Measurements from ENCODE around the gene STX8.
"Not testable (repeated sequence)": the region's sequence is repeated elsewhere in the genome, so short reads cannot be mapped to it uniquely, and the experiment has no call there.

The STX8 gene

DNA sequence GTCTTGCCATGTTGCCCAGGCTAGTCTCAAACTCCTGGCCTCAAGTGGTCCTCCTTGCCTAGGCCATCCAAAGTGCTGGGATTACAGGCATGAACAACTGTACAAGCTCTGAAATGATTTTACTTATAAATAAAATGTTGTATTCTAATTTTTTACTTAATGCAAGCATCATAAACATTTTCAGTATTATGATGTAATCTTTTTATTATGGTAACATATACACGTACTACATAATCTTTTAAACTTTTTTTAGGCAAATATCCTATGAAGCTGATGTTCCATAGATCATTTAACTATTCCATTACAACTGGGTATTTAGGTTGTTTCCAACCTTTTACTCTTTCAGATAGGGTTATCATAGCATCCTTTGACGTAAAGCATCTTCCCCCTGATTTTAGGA, 35.9 kb upstream of the STX8 start:
- H3K4me2 ChIP-seq (ENCODE audit: insufficient read depth, low read length, poor library complexity, severe bottlenecking) = no peak overlapping the region
- no peak overlapping the region for H2BK12ac ChIP-seq (ENCODE audit: low read length)
- H3K36me3 ChIP-seq (replicated peaks in 1 of 2; ENCODE audit: control insufficient read depth in 2 of 2, insufficient read depth in 2 of 2, low read length in 2 of 2) = no peaks in the 10 kb centered on the region
- H2AK5ac ChIP-seq (ENCODE audit: low read depth, low read length) = no peak overlapping the region
- DNase-seq (ENCODE audit: low spot score) = no peak
- H3K9me3 ChIP-seq (replicated peaks in 1 of 2; ENCODE audit: control insufficient read depth in 2 of 2, insufficient read depth in 1 of 2, low read depth in 1 of 2, low read length in 2 of 2) = no peaks in the 10 kb centered on the region
- no peak overlapping the region for H2AFZ ChIP-seq (ENCODE audit: low read length)
- H3K14ac ChIP-seq (ENCODE audit: low read length) = no peak overlapping the region
- no peak overlapping the region for H3K4ac ChIP-seq (ENCODE audit: low read length)
- no peak overlapping the region for H3K18ac ChIP-seq (ENCODE audit: low read length)
- no peaks in the 10 kb centered on the region for H3K79me1 ChIP-seq (ENCODE audit: low read depth, low read length)
- no peak overlapping the region for H2BK5ac ChIP-seq (ENCODE audit: low read length)
- H4K91ac ChIP-seq (ENCODE audit: low read depth, low read length, poor library complexity) = no peak overlapping the region
- H3K4me3 ChIP-seq (ENCODE audit: low read length in 2 of 2) = no peak overlapping the region
- H3K27ac ChIP-seq (replicated peaks; ENCODE audit: low read length) = no peak overlapping the region
- H3K27me3 ChIP-seq (ENCODE audit: control insufficient read depth in 3 of 3, insufficient read depth in 3 of 3, low read depth in 1 of 3, low read length in 3 of 3) = no peaks in the 10 kb centered on the region
- H3K23ac ChIP-seq (ENCODE audit: low read depth, low read length, poor library complexity) = no peak overlapping the region
- H4K8ac ChIP-seq (ENCODE audit: low read depth, low read length) = no peak overlapping the region
- no peaks in the 10 kb centered on the region for H3K4me1 ChIP-seq (ENCODE audit: control insufficient read depth in 2 of 2, insufficient read depth in 1 of 2, low read depth in 1 of 2, low read length in 2 of 2)
- H3K9ac ChIP-seq (ENCODE audit: low read depth, low read length, poor library complexity) = no peak overlapping the region
- no CpG with 5 or more reads among the region's 2 CpGs for WGBS, 2 donors (ENCODE audit: extremely low coverage in 2 of 2, insufficient read length in 2 of 2, insufficient replicate concordance in 1 of 2)
- H2BK120ac ChIP-seq (ENCODE audit: low read depth, low read length) = no peak overlapping the region
- no peak overlapping the region for H2BK15ac ChIP-seq (ENCODE audit: low read length)

DNA sequence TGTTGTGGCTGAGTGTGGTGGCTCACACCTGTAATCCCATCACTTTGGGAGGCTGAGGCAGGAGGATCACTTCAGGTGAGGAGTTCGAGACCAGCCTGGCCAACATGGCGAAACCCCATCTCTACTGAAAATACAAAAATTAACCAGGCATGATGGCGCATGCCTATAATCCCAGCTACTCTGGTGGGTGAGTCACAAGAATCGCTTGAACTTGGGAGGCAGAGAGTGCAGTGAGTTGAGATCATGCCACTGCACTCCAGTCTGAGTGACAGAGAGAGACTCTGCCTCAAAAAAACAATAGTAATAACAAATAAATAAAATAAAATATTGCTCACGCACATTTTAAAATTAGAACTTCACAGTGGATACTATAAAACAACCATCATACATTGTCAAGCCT, 31.4 kb upstream of the STX8 start:
- WGBS, 2 donors (ENCODE audit: extremely low coverage in 2 of 2, insufficient read length in 2 of 2, insufficient replicate concordance in 1 of 2) = no CpG with 5 or more reads among the region's 5 CpGs
- not testable (repeated sequence) for H3K14ac ChIP-seq (ENCODE audit: low read length); H3K27ac ChIP-seq (replicated peaks; ENCODE audit: low read length); H2BK120ac ChIP-seq (ENCODE audit: low read depth, low read length); H4K8ac ChIP-seq (ENCODE audit: low read depth, low read length); DNase-seq (ENCODE audit: low spot score); H3K9ac ChIP-seq (ENCODE audit: low read depth, low read length, poor library complexity); H2BK15ac ChIP-seq (ENCODE audit: low read length); H3K23ac ChIP-seq (ENCODE audit: low read depth, low read length, poor library complexity); H3K4me3 ChIP-seq (ENCODE audit: low read length in 2 of 2); H2AK5ac ChIP-seq (ENCODE audit: low read depth, low read length); H2AFZ ChIP-seq (ENCODE audit: low read length); H3K18ac ChIP-seq (ENCODE audit: low read length); H2BK5ac ChIP-seq (ENCODE audit: low read length); H3K4me1 ChIP-seq (ENCODE audit: control insufficient read depth in 2 of 2, insufficient read depth in 1 of 2, low read depth in 1 of 2, low read length in 2 of 2); H3K27me3 ChIP-seq (ENCODE audit: control insufficient read depth in 3 of 3, insufficient read depth in 3 of 3, low read depth in 1 of 3, low read length in 3 of 3); H3K4me2 ChIP-seq (ENCODE audit: insufficient read depth, low read length, poor library complexity, severe bottlenecking); H3K9me3 ChIP-seq (replicated peaks in 1 of 2; ENCODE audit: control insufficient read depth in 2 of 2, insufficient read depth in 1 of 2, low read depth in 1 of 2, low read length in 2 of 2); H4K91ac ChIP-seq (ENCODE audit: low read depth, low read length, poor library complexity); H3K4ac ChIP-seq (ENCODE audit: low read length); H3K36me3 ChIP-seq (replicated peaks in 1 of 2; ENCODE audit: control insufficient read depth in 2 of 2, insufficient read depth in 2 of 2, low read length in 2 of 2); H3K79me1 ChIP-seq (ENCODE audit: low read depth, low read length); H2BK12ac ChIP-seq (ENCODE audit: low read length)

DNA sequence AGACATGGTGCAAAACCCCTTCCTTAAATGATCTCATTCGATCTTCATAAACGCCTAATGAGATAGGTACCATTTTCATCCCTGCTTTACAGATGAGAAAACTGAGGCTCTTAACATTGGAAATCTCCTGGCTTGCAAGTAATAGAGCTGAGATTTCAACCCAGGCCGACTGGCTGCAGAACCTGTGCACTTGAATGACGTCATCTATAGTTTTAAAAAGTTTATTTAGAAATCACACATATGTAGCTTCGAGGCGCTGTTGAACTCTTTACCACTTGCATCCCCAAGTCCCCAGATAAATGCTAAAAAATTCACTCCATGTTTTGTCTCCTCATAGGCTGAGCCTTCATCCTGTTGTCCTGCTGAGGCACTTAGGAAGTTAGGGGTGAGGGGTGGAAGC, 30.8 kb upstream of the STX8 start:
- Histone ChIP-seq H4K91ac (ENCODE audit: low read depth, low read length, poor library complexity) (no peak overlapping the region), H3K4ac (ENCODE audit: low read length) (no peak overlapping the region), H2BK12ac (ENCODE audit: low read length) (no peak overlapping the region), H2BK15ac (ENCODE audit: low read length) (no peak overlapping the region), H3K27me3 (ENCODE audit: control insufficient read depth in 3 of 3, insufficient read depth in 3 of 3, low read depth in 1 of 3, low read length in 3 of 3) (no peaks in the 10 kb centered on the region), H3K18ac (ENCODE audit: low read length) (no peak overlapping the region), H2AK5ac (ENCODE audit: low read depth, low read length) (no peak overlapping the region), H2AFZ (ENCODE audit: low read length) (no peak overlapping the region), H3K79me1 (ENCODE audit: low read depth, low read length) (no peaks in the 10 kb centered on the region), H3K4me3 (ENCODE audit: low read length in 2 of 2) (no peak overlapping the region), H4K8ac (ENCODE audit: low read depth, low read length) (no peak overlapping the region), H3K36me3 (replicated peaks in 1 of 2; ENCODE audit: control insufficient read depth in 2 of 2, insufficient read depth in 2 of 2, low read length in 2 of 2) (no peaks in the 10 kb centered on the region), H3K9ac (ENCODE audit: low read depth, low read length, poor library complexity) (no peak overlapping the region), H3K4me1 (ENCODE audit: control insufficient read depth in 2 of 2, insufficient read depth in 1 of 2, low read depth in 1 of 2, low read length in 2 of 2) (no peaks in the 10 kb centered on the region), H3K23ac (ENCODE audit: low read depth, low read length, poor library complexity) (no peak overlapping the region), H3K27ac (replicated peaks; ENCODE audit: low read length) (no peak overlapping the region), H3K9me3 (replicated peaks in 1 of 2; ENCODE audit: control insufficient read depth in 2 of 2, insufficient read depth in 1 of 2, low read depth in 1 of 2, low read length in 2 of 2) (no peaks in the 10 kb centered on the region), H2BK120ac (ENCODE audit: low read depth, low read length) (no peak overlapping the region), H3K14ac (ENCODE audit: low read length) (no peak overlapping the region), H3K4me2 (ENCODE audit: insufficient read depth, low read length, poor library complexity, severe bottlenecking) (no peak overlapping the region), H2BK5ac (ENCODE audit: low read length) (no peak overlapping the region)
- DNase-seq (ENCODE audit: low spot score) = no peak
- no CpG with 5 or more reads among the region's 6 CpGs for WGBS, 2 donors (ENCODE audit: extremely low coverage in 2 of 2, insufficient read length in 2 of 2, insufficient replicate concordance in 1 of 2)

DNA sequence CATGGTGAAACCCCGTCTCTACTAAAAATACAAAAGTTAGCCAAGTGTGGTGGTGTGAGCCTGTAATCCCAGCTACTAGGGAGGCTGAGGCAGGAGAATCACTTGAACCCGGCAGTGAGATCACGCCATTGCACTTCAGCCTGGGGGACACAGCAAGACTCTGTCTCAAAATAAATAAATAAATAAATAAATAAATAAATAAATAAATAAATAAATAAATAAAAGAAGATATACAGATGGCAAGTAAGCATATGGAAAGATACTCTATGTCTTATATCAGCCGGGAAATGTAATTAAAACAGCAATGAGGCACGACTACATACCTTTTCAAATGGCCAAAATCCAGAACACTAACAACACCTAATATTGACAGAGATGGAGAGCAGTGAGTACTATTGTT, 29.0 kb upstream of the STX8 start:
- H3K9ac ChIP-seq (ENCODE audit: low read depth, low read length, poor library complexity); H3K4me3 ChIP-seq (ENCODE audit: low read length in 2 of 2); H3K27ac ChIP-seq (replicated peaks; ENCODE audit: low read length); H3K9me3 ChIP-seq (replicated peaks in 1 of 2; ENCODE audit: control insufficient read depth in 2 of 2, insufficient read depth in 1 of 2, low read depth in 1 of 2, low read length in 2 of 2); H2AK5ac ChIP-seq (ENCODE audit: low read depth, low read length); H3K4me2 ChIP-seq (ENCODE audit: insufficient read depth, low read length, poor library complexity, severe bottlenecking); H3K27me3 ChIP-seq (ENCODE audit: control insufficient read depth in 3 of 3, insufficient read depth in 3 of 3, low read depth in 1 of 3, low read length in 3 of 3); H4K8ac ChIP-seq (ENCODE audit: low read depth, low read length); H3K4ac ChIP-seq (ENCODE audit: low read length); H3K18ac ChIP-seq (ENCODE audit: low read length); H2BK15ac ChIP-seq (ENCODE audit: low read length); H3K79me1 ChIP-seq (ENCODE audit: low read depth, low read length); H3K23ac ChIP-seq (ENCODE audit: low read depth, low read length, poor library complexity); H2BK5ac ChIP-seq (ENCODE audit: low read length); H2AFZ ChIP-seq (ENCODE audit: low read length); H3K14ac ChIP-seq (ENCODE audit: low read length); H2BK120ac ChIP-seq (ENCODE audit: low read depth, low read length); H2BK12ac ChIP-seq (ENCODE audit: low read length); H3K4me1 ChIP-seq (ENCODE audit: control insufficient read depth in 2 of 2, insufficient read depth in 1 of 2, low read depth in 1 of 2, low read length in 2 of 2); H4K91ac ChIP-seq (ENCODE audit: low read depth, low read length, poor library complexity); DNase-seq (ENCODE audit: low spot score); H3K36me3 ChIP-seq (replicated peaks in 1 of 2; ENCODE audit: control insufficient read depth in 2 of 2, insufficient read depth in 2 of 2, low read length in 2 of 2): not testable (repeated sequence)
- no CpG with 5 or more reads among the region's 5 CpGs for WGBS, 2 donors (ENCODE audit: extremely low coverage in 2 of 2, insufficient read length in 2 of 2, insufficient replicate concordance in 1 of 2)
